GM13976 (cell line): Measurements from ENCODE around the gene SMLR1.

Experiments used
- DNase-seq: peaks from one replicate; pipeline ENCODE4 v3.0.0; 2012; ENCODE audit warnings: low spot score
- in situ Hi-C: fragments of 300-500 bp; cut with MboI; formaldehyde crosslinking; loops from one replicate; pipeline ENCODE4 v1.12.0; 2022; ENCODE audit warnings: low sequenced_read_pairs, mixed read lengths, inconsistent platforms; ENCODE audit not compliant: unreplicated experiment
- TF ChIP-seq, protein P1 (sequence below): IDR thresholded peaks from 2 replicates; pipeline ENCODE4 v1.5.1; 2012; ENCODE audit warnings: borderline replicate concordance, mild to moderate bottlenecking; ENCODE audit not compliant: insufficient read depth; ENCODE audit errors: extremely low read depth, missing control alignments, control extremely low read depth

SMLR1 gene

DNA sequence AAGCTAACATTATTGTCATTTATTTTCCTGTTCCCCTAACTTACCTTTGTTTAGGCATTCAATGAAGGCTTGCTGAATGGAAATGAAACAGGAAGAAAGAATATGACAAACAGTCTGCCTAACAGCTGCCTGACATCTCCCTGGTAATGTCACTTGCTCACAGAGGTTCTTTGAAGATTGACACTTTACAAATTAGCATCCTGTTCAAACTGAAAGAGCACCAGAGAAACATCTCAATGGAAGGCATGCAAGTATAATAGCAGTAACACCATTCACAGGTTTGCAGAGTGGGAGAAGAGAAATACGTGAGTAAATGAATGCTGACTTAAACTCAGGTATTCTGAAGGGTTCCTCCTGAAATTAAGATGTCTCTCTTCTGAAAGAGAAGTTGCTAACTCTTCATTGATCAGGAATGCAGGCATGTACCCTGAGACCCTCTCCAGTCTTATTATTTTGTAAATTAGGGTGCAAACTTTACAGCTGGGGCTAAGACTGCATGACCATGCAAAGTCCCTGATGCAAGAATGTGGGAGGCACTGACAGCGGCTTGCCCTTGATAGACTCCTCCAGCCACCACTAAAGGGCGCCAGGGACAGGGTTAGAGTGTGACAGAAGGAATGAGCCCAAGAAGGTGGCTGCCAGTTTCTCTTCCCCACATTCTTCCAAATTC lies 1.3 kb upstream of the SMLR1 start:
- in situ Hi-C loops, result no loop called here
- no peak for DNase-seq
- TF ChIP-seq, protein P1, sequence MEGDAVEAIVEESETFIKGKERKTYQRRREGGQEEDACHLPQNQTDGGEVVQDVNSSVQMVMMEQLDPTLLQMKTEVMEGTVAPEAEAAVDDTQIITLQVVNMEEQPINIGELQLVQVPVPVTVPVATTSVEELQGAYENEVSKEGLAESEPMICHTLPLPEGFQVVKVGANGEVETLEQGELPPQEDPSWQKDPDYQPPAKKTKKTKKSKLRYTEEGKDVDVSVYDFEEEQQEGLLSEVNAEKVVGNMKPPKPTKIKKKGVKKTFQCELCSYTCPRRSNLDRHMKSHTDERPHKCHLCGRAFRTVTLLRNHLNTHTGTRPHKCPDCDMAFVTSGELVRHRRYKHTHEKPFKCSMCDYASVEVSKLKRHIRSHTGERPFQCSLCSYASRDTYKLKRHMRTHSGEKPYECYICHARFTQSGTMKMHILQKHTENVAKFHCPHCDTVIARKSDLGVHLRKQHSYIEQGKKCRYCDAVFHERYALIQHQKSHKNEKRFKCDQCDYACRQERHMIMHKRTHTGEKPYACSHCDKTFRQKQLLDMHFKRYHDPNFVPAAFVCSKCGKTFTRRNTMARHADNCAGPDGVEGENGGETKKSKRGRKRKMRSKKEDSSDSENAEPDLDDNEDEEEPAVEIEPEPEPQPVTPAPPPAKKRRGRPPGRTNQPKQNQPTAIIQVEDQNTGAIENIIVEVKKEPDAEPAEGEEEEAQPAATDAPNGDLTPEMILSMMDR, result no peak

DNA sequence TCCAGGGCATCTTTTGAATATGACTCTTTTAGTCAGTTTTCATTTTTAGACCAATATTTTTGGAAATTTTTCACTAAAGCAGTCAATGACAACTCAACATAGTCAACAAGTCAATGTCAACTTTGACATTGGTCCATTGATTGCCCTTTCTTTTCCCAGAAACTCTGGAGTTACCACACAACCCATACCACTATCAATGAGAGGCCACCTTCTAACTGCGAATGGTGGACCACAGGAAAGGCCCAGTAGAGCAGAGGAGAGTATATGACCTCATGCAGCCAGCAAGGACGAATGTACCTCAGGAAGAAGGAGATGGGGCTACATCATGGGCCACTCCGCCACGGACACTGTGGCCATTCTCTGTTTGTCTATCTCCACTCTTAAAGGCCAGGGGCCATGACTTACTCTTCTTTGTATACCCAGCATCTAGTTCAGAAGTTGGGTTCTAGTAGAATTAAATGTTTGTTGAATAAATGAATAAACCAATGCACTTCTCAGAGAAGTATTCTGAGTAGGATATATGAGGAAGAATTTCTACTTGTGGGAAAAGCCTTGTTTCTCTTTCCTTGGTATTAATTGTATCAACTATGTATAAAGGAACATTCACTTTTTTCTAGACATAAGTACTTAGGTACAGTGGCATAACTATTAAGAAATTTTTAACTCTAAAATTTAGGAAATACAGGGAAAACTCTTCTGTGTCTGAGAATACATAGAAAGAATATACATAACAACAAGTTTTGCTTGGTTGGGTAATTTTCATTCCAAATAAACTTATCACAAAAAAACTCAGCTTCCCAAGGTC lies 562 bp upstream of the SMLR1 start:
- TF ChIP-seq, protein P1, result no peak
- in situ Hi-C loops, result no loop called here

DNA sequence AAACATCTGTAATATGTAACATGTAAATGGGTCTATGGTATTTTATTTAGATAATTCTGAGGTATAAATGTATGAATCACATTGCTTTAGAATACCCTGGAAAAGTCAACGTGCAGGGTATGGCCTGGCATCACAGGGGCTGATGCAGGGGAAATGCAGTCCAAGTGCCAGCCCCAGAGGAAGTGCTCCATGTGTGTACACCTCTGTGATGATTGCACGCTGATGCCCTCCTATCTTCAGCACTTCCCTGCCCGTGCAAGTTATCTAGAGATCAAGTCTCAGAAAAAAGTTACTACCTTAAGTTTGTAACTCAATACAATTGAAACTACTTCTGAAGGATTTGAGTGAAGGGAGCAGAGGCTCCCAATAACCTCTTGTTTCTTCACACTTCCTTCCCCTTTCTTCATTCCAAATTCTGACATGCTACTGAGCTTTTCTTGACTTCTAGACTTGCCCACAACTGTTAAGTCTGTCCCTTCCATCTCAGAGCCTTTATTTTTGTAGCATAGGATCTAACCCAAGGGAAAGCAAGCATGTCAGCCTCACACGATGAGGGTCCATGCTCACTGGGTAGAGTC lies 2.2 kb downstream of the SMLR1 start:
- TF ChIP-seq, protein P1, result no peak
- in situ Hi-C loops, result no loop called here
- DNase-seq, result no peak

More for the DNA sequence above, 562 bp upstream of the SMLR1 start:
- no peak for DNase-seq

DNA sequence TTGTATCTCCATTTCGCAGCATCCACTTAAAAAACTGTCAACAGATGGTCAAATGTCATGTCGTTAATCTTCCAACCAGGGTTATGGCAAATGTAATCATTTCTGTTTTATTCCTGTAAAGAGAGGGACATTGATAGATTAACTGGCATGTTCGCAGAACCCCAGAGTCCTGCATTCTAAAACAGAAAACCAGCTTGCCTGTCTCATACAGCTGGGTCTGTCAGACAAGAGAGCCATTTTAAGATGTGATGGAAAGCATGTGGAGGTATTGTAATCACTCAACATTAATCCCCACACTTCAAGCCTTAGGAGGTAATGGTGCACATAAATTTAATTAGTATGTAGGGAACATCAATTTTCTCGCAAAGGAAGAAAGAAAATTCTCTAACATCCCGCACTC lies 4.4 kb downstream of the SMLR1 start:
- in situ Hi-C loops, result no loop called here
- no peak for DNase-seq
- TF ChIP-seq, protein P1, result no peak

DNA sequence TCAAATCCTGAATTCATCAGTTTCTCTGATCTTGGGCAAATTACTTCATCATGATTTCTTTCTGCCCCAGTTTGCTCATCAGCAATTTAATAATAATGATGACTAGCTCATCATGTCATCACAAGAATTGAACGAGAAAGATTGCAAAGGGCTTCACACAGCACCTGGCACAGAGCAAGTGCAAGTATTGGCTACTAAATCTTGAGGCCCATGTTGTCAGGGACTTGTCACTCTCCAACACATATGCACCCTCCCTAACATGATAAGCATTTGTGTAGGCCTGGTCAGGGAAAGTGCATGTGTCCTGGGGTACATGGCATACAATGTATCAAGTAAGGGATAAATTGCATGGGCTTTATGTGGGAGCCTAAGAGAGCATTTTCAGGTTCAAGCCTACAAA lies 6.4 kb downstream of the SMLR1 start:
- DNase-seq, result no peak
- in situ Hi-C loops, result no loop called here
- TF ChIP-seq, protein P1, result no peak

DNA sequence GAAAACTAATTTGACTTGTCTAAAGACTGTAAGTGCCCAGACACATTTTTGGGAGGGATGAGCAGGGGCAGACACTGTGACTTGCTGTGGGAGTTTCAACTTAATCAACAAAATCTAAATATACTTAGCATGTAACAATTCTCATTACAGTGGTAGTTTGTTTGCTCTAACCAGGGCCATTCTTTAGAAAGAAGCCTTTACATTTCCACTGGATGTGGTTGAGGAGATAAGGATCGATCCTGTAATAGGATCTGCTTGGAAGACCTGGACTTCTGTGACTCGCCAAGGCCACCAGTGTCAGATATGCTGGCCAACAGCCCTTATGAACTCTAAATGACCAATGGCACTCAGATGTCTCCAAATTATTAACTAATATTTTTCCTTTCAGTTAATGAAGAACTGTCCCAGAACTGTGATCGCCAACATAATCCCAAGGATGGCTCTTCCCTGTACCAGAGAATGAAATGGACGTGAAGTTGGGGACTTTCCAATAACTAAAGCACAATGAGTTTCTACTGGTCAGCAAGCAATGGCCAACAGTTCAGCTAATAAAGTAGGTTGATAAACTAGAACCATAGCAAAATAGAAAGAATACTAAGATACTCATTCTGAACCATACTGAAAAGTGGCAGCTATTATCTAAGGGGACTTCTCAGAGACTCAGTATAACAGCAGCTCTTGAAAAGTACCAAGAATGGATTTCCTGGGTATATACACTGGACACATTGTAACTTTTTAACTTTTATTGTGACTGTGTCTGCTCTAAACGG lies 7.5 kb downstream of the SMLR1 start:
- in situ Hi-C loops, result no loop called here

More for the DNA sequence above, 7.5 kb downstream of the SMLR1 start:
- no peak for DNase-seq
- TF ChIP-seq, protein P1, result no peak
